IPS-NIHi11 (cell line): ENCODE results near the gene EDN2.
A peak's percentile ranks its signal among the peaks of the same experiment; 100 is the strongest.

Experiments
- DNase-seq: peaks from one replicate; pipeline ENCODE4 v3.0.0; 2012; ENCODE audit warnings: mixed read lengths, low spot score

Gene EDN2

GRCh38 chr1:41483001-41483850 lies 1.3 kb downstream of the EDN2 start:
- DNase-seq: no peak

DNA sequence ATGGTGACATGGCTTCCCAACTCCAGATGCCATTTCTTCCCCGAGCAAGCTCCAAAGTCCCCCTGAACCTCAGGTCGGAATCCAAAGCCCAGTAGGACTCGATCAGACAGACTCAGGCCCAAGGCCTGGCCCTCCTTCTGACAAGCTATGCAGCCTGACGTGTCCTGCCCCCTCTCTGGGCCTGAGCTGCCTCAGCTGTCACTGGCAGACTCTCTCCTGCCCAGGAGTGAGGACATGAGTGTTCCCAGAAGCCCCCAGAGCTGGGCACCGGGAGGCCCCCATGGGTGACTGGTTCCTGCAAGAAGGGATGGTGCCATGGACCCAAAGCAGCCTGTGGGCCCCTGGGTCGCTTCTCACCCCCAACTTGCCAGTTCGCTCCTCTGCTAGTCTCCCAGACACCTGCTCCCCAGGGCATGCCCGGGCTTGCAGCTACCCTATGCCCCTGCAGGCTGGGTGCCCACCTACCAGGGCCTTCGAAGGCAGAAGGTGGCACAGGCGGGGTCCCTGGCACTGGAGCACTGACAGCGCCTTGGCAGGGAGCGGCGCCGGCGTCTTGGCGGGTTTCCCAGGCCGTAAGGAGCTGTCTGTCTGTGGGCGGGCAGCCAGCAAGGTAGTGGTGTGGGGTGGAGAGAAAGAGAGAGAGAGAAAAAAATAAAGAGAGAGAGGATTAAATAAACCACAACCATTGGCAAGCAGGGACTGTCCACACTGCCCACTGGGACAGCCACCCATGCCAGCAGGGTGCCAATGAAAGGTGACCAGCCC lies 2.3 kb downstream of the EDN2 start:
- no peak for DNase-seq

DNA sequence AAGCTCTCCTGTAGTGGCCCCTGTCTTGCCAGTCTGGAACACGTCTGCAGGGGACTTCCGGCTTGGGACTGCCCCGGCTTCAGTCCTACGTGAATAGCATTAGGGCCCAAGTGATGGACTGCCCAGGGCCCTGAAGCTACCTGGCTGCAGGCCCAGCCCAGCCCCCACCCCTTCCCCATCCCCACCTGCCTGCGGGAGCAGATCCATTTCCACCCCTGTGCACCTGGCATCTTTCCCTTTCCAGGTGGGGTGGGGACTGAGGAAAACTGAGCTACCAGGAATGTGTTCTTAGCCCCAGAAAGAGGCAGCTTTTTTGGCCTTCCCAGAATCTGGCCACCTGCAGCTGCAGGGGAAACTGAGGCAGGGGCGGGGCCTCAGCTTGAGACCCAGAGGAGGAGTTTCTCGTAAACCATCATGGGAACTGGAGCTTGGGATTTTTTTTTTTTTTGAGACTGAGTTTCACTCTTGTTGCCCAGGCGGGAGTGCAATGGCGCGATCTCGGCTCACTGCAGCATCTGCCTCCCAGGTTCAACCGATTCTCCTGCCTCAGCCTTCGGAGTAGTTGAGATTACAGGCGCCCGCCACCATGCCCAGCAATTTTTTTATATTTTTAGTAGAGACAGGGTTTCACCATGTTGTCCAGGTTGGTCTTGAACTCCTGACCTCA lies 3.2 kb downstream of the EDN2 start:
- DNase-seq: no peak

DNA sequence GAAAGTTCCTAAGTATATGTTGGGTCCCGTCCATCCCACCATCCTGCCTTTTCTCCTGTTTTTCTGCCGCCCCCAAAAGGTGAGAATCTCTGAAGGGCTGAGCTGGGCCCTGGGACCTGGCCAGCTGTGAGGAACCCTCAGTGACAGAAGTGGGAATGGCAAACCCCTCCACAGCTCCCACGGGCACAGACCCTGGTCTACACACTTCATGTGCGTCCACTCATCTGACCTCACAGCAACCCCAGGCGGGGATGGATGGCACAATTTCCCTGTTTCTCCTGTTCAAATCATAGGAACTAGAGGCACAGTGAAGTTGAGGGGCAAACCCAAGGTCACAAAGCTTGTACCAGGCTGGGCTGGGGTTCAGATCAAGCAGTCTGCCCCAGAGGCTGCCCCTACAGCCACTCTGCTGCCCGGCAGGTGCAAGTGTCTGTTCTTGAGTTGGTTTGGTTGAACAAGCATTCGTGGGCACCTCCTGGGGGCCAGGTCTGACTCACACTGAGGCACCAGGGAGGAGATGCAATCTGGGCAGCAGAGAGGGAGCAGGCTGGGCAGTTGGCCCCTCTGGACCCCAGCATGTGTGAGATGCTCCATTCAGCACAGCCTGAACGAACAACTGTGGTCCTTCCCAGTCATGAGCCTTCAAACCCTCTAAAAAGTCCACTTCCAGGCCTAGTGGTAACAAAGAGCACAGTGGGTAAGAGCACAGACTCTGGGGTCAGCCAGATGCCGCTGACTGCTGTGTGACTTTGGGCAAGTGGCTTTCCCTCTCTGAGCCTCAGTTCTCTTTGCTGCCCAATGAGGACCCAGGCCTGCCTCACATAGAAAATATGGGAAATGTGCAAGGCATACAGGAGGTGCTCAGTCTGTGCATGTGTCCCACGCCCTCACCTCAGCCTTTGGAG lies 4.0 kb downstream of the EDN2 start:
- DNase-seq: no peak

GRCh38 chr1:41479808-41480160 lies 4.7 kb downstream of the EDN2 start:
- no peak for DNase-seq

DNA sequence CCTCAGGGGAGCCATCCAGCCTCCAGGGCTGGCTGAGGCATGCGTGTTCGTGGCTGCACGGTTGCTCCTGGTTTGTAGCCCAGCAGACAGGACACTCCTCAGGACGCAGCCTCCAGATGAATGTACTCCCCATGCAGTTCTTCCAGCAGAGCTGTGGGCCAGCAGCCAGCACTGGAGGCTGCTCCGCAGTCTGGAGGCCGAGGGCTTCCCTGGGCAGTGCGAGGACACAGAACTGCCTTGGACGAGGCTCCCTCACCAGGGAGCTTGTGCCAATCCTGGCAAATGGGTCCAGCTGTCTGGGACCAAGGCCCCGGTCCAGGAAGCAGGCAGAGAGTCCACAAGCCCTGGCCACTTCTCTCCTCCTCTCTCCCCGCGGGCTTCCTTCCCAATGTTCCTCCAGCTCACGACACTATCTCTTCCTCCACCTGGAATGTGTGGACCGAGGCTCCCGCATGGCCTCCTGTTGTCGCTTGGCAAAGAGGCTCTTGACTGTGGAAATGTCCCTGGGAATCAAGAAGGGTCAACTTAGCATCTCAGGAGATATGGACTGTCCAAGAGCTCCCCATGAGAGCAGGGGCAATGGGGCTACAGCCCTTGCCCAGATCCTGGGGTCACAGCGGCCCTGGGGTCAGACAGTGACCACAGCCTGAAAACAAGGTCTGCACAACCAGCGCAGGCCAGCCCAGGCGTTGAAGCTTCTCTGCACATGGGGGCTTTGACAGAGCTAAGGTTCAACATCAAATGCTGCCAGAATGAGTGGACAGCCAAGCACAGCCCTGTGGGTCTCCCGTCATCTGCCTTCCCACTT lies 5.3 kb downstream of the EDN2 start:
- no peak for DNase-seq

DNA sequence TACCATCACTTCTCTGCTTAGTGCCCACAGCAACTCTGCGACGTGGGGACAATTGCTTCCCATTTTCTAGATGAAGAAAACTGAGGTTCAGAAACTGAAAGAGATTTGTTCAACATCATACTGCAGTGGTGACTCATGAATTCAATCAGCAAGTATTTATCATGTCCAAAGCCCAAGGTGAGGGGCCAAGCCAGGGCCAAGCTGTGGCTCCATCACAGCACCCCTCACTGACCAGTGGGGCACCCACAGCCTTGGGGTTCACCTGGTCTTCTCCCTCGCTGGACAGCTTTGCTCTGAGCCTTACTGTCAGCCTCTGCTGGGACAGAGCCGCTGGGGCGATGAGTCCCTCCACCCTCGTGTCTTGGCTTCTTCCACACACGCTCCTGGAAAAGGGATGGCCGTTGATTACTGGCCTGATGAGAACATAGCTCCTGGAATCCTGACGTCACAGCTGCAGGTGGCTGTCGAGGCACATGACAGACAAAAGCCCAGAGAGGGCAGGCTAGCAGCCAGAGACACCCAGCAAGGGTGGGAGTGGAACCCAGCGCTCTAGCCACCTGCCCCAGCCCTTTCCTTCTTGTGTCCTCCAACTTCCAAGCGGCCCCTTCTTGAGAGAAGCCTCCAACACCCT lies 6.2 kb downstream of the EDN2 start:
- DNase-seq: no peak

GRCh38 chr1:41476807-41477361 lies 7.6 kb downstream of the EDN2 start:
- DNase-seq: no peak

- no peak for DNase-seq
Observed at GRCh38 chr1:41475859-41476567, 8.5 kb downstream of the EDN2 start.

- DNase-seq: no peak
Observed at GRCh38 chr1:41475346-41475745, 9.1 kb downstream of the EDN2 start.

GRCh38 chr1:41474490-41475271 lies 9.8 kb downstream of the EDN2 start:
- peak; percentile 64 for DNase-seq

DNA sequence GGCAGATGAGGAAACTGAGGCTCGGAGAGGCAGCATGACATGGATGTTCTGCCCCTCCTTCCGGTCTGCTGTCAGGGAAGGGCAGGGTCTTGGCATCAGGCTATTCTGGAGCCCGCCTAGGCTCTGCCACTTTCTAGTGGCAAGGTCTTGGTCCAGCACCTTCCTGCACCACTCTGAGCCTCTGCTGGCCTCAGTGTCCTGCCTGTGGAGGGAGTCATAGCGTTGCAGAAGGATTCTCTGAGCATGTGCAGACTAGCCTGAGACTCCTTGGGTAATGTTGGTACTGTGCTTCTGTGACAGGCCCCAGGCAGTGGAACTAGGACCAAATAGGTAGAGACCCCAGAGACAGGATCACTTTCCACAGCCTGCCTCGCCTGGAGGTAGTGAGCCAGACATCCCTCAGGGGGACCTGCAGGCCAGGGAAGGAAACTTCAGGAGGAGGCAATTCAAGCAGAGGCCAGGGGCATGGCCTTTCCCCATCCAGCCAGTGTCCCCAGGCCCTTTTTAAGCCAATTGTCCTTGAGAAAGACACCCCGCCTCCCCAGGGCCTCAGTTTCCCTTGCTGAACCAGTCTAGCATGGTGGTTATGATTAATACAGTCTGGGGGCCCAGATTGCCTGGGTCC lies 10.6 kb downstream of the EDN2 start:
- DNase-seq: no peak

- DNase-seq: no peak
Observed at GRCh38 chr1:41471658-41472057, 12.8 kb downstream of the EDN2 start.

DNA sequence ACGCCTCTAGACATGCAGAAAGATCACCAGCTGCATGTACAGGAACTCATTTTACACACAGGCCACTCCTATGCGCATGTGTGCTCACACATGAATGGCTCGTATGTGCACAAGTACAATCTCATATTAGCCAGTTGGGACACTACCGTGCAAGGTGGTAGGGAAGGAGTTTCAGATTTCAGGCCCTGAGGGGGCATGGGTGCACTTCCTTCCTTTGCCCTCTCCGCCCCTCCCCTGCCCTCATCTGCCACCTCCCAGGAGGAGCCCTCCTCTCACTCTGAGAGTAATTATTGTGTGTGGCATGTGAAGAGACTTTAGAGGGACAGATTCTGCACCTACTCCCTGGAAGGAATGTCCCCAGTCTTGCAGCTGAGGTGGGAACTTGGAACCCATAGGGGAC lies 14.8 kb downstream of the EDN2 start:
- no peak for DNase-seq

GRCh38 chr1:41468122-41468762 lies 16.2 kb downstream of the EDN2 start:
- DNase-seq: no peak

GRCh38 chr1:41467673-41468072 lies 16.8 kb downstream of the EDN2 start:
- no peak for DNase-seq

GRCh38 chr1:41466146-41466545 lies 18.3 kb downstream of the EDN2 start:
- no peak for DNase-seq

GRCh38 chr1:41465741-41466140 lies 18.7 kb downstream of the EDN2 start:
- no peak for DNase-seq
